Measurements from ENCODE around the gene BBOX1. TPM values are rescaled to one million over a fixed set of nuclear protein-coding genes. Genes with fewer than 3 reads are reported as not detected.
"Not testable (repeated sequence)": the region's sequence is repeated elsewhere in the genome, so short reads cannot be mapped to it uniquely, and the experiment has no call there.

The BBOX1 gene
- total RNA-seq, 2 experiments from 2014 or later = not detected

DNA sequence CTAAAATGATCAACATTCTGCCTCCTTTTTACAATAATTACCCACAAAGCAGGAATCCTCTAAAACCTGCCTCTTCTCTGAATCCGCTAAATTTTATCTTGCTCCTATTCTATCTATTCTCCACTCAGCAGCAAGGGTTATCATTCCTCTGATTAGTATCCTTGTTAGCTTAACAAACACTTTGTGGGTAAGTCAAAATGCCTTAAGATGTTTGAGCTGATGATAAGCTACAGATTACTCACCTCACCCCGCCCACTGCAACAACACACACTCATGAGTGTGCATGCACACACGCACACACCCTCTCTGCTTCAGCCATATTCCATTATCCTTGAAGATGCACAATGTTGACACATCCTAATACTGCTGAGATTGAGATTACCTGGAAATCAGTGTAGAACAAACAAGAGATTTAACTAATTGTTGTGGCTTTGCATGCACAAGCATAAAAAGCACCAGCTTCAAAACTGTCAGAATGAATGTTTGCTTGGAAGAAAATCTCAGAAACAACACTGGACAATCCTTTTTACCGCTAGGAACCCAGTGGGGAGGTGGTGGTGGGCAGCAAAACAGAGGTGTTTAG lies 130.9 kb downstream of the BBOX1 start:
- Mint-ChIP-seq H3K27me3 (peaks cover 8% of the 10 kb centered on the region), H3K27ac (no peak overlapping the region), H3K4me1 (no peaks in the 10 kb centered on the region), H3K9me3 (no peaks in the 10 kb centered on the region), H3K36me3 (ENCODE audit: low read depth) (no peaks in the 10 kb centered on the region), H3K4me3 (no peak overlapping the region)
- no peak for DNase-seq
- ChIA-PET CTCF (no interaction called here), POLR2A (no interaction called here)

DNA sequence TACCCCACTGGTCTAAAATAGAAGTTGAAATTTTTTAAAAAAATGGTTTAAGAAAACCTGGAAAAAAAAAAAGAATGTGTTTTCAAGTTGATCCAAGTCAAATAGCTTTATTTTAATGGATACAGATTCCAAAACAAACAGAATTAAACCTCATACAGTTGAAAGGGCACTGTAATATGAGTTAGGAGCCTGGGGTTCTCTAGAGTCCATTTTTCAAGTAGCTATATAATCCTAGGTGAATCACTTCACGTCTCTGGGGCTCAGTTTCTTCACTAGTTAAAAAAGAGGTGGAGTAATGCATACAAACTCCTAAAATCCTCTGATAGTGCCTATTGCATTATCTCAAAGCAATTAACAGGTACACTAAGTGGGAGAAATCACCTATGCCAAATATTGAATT lies 132.9 kb downstream of the BBOX1 start:
- ChIA-PET CTCF (no interaction called here), POLR2A (interaction anchor here (0.6 kb wide), 1 partner anchor 510 kb away, joined by 4 read pairs; no protein-coding TSS in a partner anchor)
- Mint-ChIP-seq H3K9me3 (no peaks in the 10 kb centered on the region), H3K4me3 (no peak overlapping the region), H3K36me3 (ENCODE audit: low read depth) (no peaks in the 10 kb centered on the region), H3K27ac (no peak overlapping the region), H3K4me1 (no peaks in the 10 kb centered on the region), H3K27me3 (peaks cover 8% of the 10 kb centered on the region)
- DNase-seq = no peak

GRCh38 chr11:27174021-27174420 lies 133.4 kb downstream of the BBOX1 start:
- no peak for DNase-seq
- Mint-ChIP-seq H3K27ac (no peak overlapping the region), H3K36me3 (ENCODE audit: low read depth) (no peaks in the 10 kb centered on the region), H3K4me1 (no peaks in the 10 kb centered on the region), H3K27me3 (peaks cover 6% of the 10 kb centered on the region), H3K9me3 (no peaks in the 10 kb centered on the region), H3K4me3 (no peak overlapping the region)
- CTCF ChIA-PET = no interaction called here
- POLR2A ChIA-PET = interaction anchor here (0.6 kb wide), 1 partner anchor 511 kb away, joined by 4 read pairs; no protein-coding TSS in a partner anchor

DNA sequence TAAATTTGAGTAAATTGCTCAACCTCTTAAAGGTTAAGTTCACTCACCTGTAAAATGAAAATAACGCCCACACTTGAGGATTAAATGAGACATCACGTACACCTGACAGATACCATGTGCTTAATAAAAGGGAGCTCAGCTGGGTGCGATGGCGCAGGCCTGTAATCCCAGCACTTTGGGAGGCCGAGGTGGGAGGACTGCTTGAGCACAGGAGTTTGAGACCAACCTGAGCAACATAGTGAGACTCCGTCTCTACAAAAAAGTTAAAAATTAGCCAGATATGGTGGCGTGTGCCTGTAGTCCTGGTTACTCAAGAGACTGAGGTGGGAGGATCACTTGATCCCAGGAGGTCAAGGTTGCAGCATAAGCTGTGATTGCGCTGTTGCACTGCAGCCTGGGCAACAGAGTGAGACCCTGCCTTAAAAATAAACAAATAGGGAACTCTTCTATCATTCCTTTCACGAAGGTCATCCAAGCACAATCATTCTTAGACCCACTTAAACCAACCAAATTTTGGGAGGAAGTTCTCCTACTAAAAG lies 134.1 kb downstream of the BBOX1 start:
- Mint-ChIP-seq H3K9me3 (no peaks in the 10 kb centered on the region), H3K36me3 (ENCODE audit: low read depth) (no peaks in the 10 kb centered on the region), H3K27me3 (peaks cover 4% of the 10 kb centered on the region), H3K27ac (no peak overlapping the region), H3K4me3 (no peak overlapping the region), H3K4me1 (no peaks in the 10 kb centered on the region)
- DNase-seq = no peak
- ChIA-PET CTCF (no interaction called here), POLR2A (no interaction called here)

GRCh38 chr11:27175562-27175961 lies 134.9 kb downstream of the BBOX1 start:
- DNase-seq; H3K4me3 Mint-ChIP-seq; H3K4me1 Mint-ChIP-seq; POLR2A ChIA-PET; CTCF ChIA-PET; H3K36me3 Mint-ChIP-seq (ENCODE audit: low read depth); H3K27me3 Mint-ChIP-seq; H3K27ac Mint-ChIP-seq; H3K9me3 Mint-ChIP-seq: not testable (repeated sequence)

Other genes starting within 250 kb of the BBOX1 start
- gene FIBIN, start 46.7 kb upstream of the BBOX1 start, total RNA-seq = not detected